Endometrial microvascular endothelial cells (primary cell): ENCODE data around the gene TBKBP1. TPM values are rescaled to one million over a fixed set of nuclear protein-coding genes. Genes with fewer than 3 reads are reported as not detected.

Experiments used
- in situ Hi-C: cut with HindIII; loops from 2 replicates; pipeline ENCODE4 v1.10.0; 2017; ENCODE audit warnings: low sequenced_read_pairs, low pct_unique_long_range_greater_than_20kb; ENCODE audit errors: inconsistent ontology term
- total RNA-seq: library from RNA; depleted of rRNA; stranded (reverse); fragments of >200 nt; gene quantifications from one replicate; pipeline ENCODE4 v1.2.3, GENCODE V29; 2015; ENCODE audit errors: inconsistent ontology term

TBKBP1 gene
- total RNA-seq, 1 donor from 2014 or later, result 39.1 TPM

GRCh38 chr17:47741109-47741792, 47.3 kb downstream of the TBKBP1 start:
- in situ Hi-C loops, result no loop called here

GRCh38 chr17:47741793-47742145, 47.8 kb downstream of the TBKBP1 start:
- in situ Hi-C loops, result no loop called here

- in situ Hi-C loops, result no loop called here
These were observed 48.6 kb downstream of the TBKBP1 start for GRCh38 chr17:47742319-47743181.

- in situ Hi-C loops, result no loop called here
These were observed 50.4 kb downstream of the TBKBP1 start for GRCh38 chr17:47744168-47745036.

GRCh38 chr17:47745037-47745380, 51.0 kb downstream of the TBKBP1 start:
- in situ Hi-C loops, result no loop called here

- in situ Hi-C loops, result no loop called here
These were observed 57.5 kb downstream of the TBKBP1 start for GRCh38 chr17:47751471-47751870.

- in situ Hi-C loops, result no loop called here
These were observed 63.4 kb downstream of the TBKBP1 start for GRCh38 chr17:47757386-47757785.

- in situ Hi-C loops, result no loop called here
These were observed 66.6 kb downstream of the TBKBP1 start for GRCh38 chr17:47760409-47761140.

Other genes with a start within 250 kb of the TBKBP1 start
- gene NPEPPS, start 163.1 kb upstream of the TBKBP1 start, total RNA-seq, result 61.0 TPM
- gene KPNB1, start 44.2 kb upstream of the TBKBP1 start, total RNA-seq, result 488 TPM
- not detected for gene TBX21, start 39.1 kb downstream of the TBKBP1 start, total RNA-seq
- 13.6 TPM for gene OSBPL7, start 127.6 kb downstream of the TBKBP1 start, total RNA-seq
- gene MRPL10, start 137.4 kb downstream of the TBKBP1 start, total RNA-seq, result 41.9 TPM
- gene LRRC46, start 137.5 kb downstream of the TBKBP1 start, total RNA-seq, result not detected
- gene SCRN2, start 147.1 kb downstream of the TBKBP1 start, total RNA-seq, result 32.3 TPM
- 0.56 TPM for gene SP6, start 157.0 kb downstream of the TBKBP1 start, total RNA-seq
- 1.4 TPM for gene SP2, start 202.1 kb downstream of the TBKBP1 start, total RNA-seq
- 42.4 TPM for gene PNPO, start 247.4 kb downstream of the TBKBP1 start, total RNA-seq